H1 (cell line): Measurements from ENCODE around the gene SLC2A2. TPM values are rescaled to one million over a fixed set of nuclear protein-coding genes. Genes with fewer than 3 reads are reported as not detected.

ENCODE experiments used
- POLR2AphosphoS5 ChIP-seq: IDR thresholded peaks from 2 replicates; pipeline ENCODE4 v1.6.1; 2011; ENCODE audit warnings: low read depth, low read length
- RNF2 ChIP-seq: fragments of 200-900, 300-1000 bp; sonication (generic); IDR thresholded peaks from 2 replicates; pipeline ENCODE4 v1.7.1; 2016; ENCODE audit warnings: borderline replicate concordance, low read depth, mild to moderate bottlenecking, antibody characterized with exemption, low read length; ENCODE audit not compliant: poor library complexity, severe bottlenecking; ENCODE audit errors: missing control alignments
- SRF ChIP-seq: IDR thresholded peaks from 2 replicates; pipeline ENCODE4 v1.6.1; 2011; ENCODE audit warnings: mild to moderate bottlenecking, low read depth, low read length, moderate library complexity
- TAF1 ChIP-seq: IDR thresholded peaks from 2 replicates; pipeline ENCODE4 v1.6.1; 2011; ENCODE audit warnings: mild to moderate bottlenecking, low read depth, low read length
- TEAD4 ChIP-seq: IDR thresholded peaks from 2 replicates; pipeline ENCODE4 v1.6.1; 2012; ENCODE audit warnings: low read depth, low read length, inconsistent platforms, mixed read lengths
- ZNF274 ChIP-seq: IDR thresholded peaks from 2 replicates; pipeline ENCODE4 v1.7.0; 2012; ENCODE audit warnings: low read length, borderline replicate concordance; ENCODE audit errors: extremely low read depth
- polyA plus RNA-seq, 7 experiments: library from polyadenylated mRNA; depleted of rRNA in 3 of 7; stranded (reverse) in 5 of 7; unstranded in 2 of 7; fragments of >200 nt in 5 of 7; fragments of 200-250 nt in 2 of 7; gene quantifications; 1 replicate in 5 of 7; 2 replicates in 1 of 7; 4 replicates in 1 of 7; pipeline versions ENCODE4 v1.2.1 to v1.2.3, GENCODE V29; 2011 to 2013; ENCODE audit warnings: missing spikeins in 2 of 7, mixed read lengths in 2 of 7
- total RNA-seq: library from RNA; stranded (reverse); fragmentation: NEBNext Ultra II Directional; extraction: Animal tissue kit (Norgen Biotek cat#: 25700); gene quantifications from 2 replicates; pipeline ENCODE4 v1.2.1, GENCODE V29; 2021

Gene SLC2A2
- total and polyA plus RNA-seq, 2 of the 8 experiments (the other 6 are each of a cell fraction or from before 2014, with no cell fraction given): not detected

DNA sequence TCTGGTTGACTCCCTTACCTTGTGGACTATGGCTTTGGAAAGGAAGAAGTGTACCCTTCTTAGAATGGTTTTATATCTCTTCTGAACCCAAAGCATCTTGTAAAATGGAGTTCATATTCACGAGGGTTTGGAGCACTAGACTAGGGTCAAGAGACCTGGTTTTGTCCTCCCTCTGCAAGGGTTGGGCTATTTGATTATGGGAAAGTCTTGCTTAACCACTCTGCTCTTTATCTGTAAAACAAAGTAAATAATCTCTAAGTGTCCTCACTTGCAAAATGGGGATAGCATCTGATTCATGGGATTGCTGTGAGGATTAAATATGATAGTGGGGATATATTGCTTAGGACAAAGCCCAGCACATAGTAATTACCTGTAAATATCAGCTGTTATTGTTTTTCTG lies 17.9 kb upstream of the SLC2A2 start (continued):
- TF ChIP-seq ZNF274: no peak
- TF ChIP-seq TEAD4: no peak
- no peak for TF ChIP-seq TAF1
- TF ChIP-seq SRF: no peak
- no peak for TF ChIP-seq POLR2AphosphoS5
- TF ChIP-seq RNF2: no peak
